K562 (cell line): Measurements from ENCODE around the gene C14orf180. TPM values are rescaled to one million over a fixed set of nuclear protein-coding genes. Genes with fewer than 3 reads are reported as not detected.

Experiments used
- SOX6 ChIP-seq: fragments of 450-650 bp; IDR thresholded peaks from 2 replicates; pipeline ENCODE4 v1.6.1; 2014; ENCODE audit warnings: mild to moderate bottlenecking
- ZHX1 ChIP-seq: fragments of 150-350 bp; conservative IDR thresholded peaks from 2 replicates; pipeline ENCODE4 v1.6.1; 2014; ENCODE audit warnings: low read length
- ZNF23 ChIP-seq: fragments of 250-450 bp; sonication (Bioruptor Pico); IDR thresholded peaks from 2 replicates; pipeline ENCODE4 v1.4.0; 2020; ENCODE audit warnings: mild to moderate bottlenecking
- ZNF384 ChIP-seq: IDR thresholded peaks from 2 replicates; pipeline ENCODE4 v1.6.1; 2012; ENCODE audit warnings: low read depth, low read length, improper control_type of control experiment
- polyA plus RNA-seq, 8 experiments: library from polyadenylated mRNA; depleted of rRNA in 4 of 8; stranded (reverse) in 5 of 8; unstranded in 3 of 8; fragments of >200 nt; fragmentation: Nextera tagmentation in 2 of 8; fragmentation: Illumina TruSeq in 1 of 8; extraction: Ambion mirVana in 2 of 8; extraction: Trizol in 1 of 8; gene quantifications; 2 replicates each; pipeline versions ENCODE4 v1.2.1 to v1.2.3, GENCODE V29; 2011 to 2014; ENCODE audit warnings: inconsistent platforms in 1 of 8, missing spikeins in 1 of 8
- total RNA-seq, 7 experiments: library from RNA; depleted of rRNA in 6 of 7; stranded (reverse); fragments of >200 nt in 6 of 7; fragmentation: Illumina TruSeq in 2 of 7; extraction: Trizol in 2 of 7; gene quantifications; 2 replicates each; pipeline versions ENCODE4 v1.2.1 to v1.2.3, GENCODE V29; 2011 to 2021; ENCODE audit warnings: low replicate concordance in 1 of 7
- TF ChIP-seq, protein P1 (sequence below): fragments of 450-650 bp; IDR thresholded peaks from 2 replicates; pipeline ENCODE4 v1.6.1; 2016; ENCODE audit warnings: mild to moderate bottlenecking, moderate library complexity
- TF ChIP-seq, protein P2 (sequence below), 2 experiments: fragments of 150-350 bp in 1 of 2; IDR thresholded peaks; 2 replicates each; pipeline ENCODE4 v1.6.1; 2012 to 2016; ENCODE audit warnings: low read depth in 2 of 2, low read length in 2 of 2, mild to moderate bottlenecking in 1 of 2, moderate library complexity in 1 of 2
- TF ChIP-seq, protein P3 (sequence below): fragments of 450-650 bp; formaldehyde crosslinking; conservative IDR thresholded peaks from 2 replicates; pipeline ENCODE4 v1.4.0; 2022; ENCODE audit warnings: mild to moderate bottlenecking, missing genetic modification characterization

Gene C14orf180
- total and polyA plus RNA-seq, 9 of the 15 experiments (the other 6 are each of a cell fraction or from before 2014, with no cell fraction given) = not detected

DNA sequence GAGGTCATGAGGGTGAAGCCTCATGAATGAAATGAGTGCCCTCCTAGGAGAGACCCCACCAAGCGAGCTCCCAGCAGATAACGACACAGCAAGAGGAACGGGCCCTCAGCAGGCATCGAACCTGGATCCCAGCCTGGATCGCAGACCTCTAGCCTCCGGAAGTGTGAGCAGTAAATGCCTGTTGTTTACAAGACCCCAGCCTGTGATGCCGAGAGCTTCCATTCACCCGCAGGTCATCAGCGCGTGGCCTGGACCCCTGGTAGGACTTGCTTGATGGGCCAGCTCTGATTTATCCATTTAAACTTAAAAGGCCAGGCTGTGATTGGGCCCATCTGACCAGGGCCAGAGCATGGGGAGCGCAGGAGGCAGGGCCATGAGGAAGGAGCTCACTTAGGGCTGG is 18.0 kb downstream of the C14orf180 start (continued):
- TF ChIP-seq, protein P1, sequence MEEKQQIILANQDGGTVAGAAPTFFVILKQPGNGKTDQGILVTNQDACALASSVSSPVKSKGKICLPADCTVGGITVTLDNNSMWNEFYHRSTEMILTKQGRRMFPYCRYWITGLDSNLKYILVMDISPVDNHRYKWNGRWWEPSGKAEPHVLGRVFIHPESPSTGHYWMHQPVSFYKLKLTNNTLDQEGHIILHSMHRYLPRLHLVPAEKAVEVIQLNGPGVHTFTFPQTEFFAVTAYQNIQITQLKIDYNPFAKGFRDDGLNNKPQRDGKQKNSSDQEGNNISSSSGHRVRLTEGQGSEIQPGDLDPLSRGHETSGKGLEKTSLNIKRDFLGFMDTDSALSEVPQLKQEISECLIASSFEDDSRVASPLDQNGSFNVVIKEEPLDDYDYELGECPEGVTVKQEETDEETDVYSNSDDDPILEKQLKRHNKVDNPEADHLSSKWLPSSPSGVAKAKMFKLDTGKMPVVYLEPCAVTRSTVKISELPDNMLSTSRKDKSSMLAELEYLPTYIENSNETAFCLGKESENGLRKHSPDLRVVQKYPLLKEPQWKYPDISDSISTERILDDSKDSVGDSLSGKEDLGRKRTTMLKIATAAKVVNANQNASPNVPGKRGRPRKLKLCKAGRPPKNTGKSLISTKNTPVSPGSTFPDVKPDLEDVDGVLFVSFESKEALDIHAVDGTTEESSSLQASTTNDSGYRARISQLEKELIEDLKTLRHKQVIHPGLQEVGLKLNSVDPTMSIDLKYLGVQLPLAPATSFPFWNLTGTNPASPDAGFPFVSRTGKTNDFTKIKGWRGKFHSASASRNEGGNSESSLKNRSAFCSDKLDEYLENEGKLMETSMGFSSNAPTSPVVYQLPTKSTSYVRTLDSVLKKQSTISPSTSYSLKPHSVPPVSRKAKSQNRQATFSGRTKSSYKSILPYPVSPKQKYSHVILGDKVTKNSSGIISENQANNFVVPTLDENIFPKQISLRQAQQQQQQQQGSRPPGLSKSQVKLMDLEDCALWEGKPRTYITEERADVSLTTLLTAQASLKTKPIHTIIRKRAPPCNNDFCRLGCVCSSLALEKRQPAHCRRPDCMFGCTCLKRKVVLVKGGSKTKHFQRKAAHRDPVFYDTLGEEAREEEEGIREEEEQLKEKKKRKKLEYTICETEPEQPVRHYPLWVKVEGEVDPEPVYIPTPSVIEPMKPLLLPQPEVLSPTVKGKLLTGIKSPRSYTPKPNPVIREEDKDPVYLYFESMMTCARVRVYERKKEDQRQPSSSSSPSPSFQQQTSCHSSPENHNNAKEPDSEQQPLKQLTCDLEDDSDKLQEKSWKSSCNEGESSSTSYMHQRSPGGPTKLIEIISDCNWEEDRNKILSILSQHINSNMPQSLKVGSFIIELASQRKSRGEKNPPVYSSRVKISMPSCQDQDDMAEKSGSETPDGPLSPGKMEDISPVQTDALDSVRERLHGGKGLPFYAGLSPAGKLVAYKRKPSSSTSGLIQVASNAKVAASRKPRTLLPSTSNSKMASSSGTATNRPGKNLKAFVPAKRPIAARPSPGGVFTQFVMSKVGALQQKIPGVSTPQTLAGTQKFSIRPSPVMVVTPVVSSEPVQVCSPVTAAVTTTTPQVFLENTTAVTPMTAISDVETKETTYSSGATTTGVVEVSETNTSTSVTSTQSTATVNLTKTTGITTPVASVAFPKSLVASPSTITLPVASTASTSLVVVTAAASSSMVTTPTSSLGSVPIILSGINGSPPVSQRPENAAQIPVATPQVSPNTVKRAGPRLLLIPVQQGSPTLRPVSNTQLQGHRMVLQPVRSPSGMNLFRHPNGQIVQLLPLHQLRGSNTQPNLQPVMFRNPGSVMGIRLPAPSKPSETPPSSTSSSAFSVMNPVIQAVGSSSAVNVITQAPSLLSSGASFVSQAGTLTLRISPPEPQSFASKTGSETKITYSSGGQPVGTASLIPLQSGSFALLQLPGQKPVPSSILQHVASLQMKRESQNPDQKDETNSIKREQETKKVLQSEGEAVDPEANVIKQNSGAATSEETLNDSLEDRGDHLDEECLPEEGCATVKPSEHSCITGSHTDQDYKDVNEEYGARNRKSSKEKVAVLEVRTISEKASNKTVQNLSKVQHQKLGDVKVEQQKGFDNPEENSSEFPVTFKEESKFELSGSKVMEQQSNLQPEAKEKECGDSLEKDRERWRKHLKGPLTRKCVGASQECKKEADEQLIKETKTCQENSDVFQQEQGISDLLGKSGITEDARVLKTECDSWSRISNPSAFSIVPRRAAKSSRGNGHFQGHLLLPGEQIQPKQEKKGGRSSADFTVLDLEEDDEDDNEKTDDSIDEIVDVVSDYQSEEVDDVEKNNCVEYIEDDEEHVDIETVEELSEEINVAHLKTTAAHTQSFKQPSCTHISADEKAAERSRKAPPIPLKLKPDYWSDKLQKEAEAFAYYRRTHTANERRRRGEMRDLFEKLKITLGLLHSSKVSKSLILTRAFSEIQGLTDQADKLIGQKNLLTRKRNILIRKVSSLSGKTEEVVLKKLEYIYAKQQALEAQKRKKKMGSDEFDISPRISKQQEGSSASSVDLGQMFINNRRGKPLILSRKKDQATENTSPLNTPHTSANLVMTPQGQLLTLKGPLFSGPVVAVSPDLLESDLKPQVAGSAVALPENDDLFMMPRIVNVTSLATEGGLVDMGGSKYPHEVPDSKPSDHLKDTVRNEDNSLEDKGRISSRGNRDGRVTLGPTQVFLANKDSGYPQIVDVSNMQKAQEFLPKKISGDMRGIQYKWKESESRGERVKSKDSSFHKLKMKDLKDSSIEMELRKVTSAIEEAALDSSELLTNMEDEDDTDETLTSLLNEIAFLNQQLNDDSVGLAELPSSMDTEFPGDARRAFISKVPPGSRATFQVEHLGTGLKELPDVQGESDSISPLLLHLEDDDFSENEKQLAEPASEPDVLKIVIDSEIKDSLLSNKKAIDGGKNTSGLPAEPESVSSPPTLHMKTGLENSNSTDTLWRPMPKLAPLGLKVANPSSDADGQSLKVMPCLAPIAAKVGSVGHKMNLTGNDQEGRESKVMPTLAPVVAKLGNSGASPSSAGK = no peak
- TF ChIP-seq, protein P2, sequence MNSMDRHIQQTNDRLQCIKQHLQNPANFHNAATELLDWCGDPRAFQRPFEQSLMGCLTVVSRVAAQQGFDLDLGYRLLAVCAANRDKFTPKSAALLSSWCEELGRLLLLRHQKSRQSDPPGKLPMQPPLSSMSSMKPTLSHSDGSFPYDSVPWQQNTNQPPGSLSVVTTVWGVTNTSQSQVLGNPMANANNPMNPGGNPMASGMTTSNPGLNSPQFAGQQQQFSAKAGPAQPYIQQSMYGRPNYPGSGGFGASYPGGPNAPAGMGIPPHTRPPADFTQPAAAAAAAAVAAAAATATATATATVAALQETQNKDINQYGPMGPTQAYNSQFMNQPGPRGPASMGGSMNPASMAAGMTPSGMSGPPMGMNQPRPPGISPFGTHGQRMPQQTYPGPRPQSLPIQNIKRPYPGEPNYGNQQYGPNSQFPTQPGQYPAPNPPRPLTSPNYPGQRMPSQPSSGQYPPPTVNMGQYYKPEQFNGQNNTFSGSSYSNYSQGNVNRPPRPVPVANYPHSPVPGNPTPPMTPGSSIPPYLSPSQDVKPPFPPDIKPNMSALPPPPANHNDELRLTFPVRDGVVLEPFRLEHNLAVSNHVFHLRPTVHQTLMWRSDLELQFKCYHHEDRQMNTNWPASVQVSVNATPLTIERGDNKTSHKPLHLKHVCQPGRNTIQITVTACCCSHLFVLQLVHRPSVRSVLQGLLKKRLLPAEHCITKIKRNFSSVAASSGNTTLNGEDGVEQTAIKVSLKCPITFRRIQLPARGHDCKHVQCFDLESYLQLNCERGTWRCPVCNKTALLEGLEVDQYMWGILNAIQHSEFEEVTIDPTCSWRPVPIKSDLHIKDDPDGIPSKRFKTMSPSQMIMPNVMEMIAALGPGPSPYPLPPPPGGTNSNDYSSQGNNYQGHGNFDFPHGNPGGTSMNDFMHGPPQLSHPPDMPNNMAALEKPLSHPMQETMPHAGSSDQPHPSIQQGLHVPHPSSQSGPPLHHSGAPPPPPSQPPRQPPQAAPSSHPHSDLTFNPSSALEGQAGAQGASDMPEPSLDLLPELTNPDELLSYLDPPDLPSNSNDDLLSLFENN (IDR thresholded peaks at IDR 0.05; ENCODE audit: low read depth in 2 of 2, low read length in 2 of 2) = no peak
- TF ChIP-seq SOX6 (no peak), ZNF384 (no peak), ZNF23 (CRISPR knock-in tag) (no peak), ZHX1 (no peak)
- TF ChIP-seq, protein P3, sequence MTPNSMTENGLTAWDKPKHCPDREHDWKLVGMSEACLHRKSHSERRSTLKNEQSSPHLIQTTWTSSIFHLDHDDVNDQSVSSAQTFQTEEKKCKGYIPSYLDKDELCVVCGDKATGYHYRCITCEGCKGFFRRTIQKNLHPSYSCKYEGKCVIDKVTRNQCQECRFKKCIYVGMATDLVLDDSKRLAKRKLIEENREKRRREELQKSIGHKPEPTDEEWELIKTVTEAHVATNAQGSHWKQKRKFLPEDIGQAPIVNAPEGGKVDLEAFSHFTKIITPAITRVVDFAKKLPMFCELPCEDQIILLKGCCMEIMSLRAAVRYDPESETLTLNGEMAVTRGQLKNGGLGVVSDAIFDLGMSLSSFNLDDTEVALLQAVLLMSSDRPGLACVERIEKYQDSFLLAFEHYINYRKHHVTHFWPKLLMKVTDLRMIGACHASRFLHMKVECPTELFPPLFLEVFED (CRISPR knock-in tag) = no peak
